ENCODE measurements around the gene FDX2. TPM values are rescaled to one million over a fixed set of nuclear protein-coding genes. Genes with fewer than 3 reads are reported as not detected.

The FDX2 gene
- total and polyA plus RNA-seq, 2 of the 13 experiments (the other 11 are each of a cell fraction or from before 2014, with no cell fraction given): 21.0 to 24.7 TPM

DNA sequence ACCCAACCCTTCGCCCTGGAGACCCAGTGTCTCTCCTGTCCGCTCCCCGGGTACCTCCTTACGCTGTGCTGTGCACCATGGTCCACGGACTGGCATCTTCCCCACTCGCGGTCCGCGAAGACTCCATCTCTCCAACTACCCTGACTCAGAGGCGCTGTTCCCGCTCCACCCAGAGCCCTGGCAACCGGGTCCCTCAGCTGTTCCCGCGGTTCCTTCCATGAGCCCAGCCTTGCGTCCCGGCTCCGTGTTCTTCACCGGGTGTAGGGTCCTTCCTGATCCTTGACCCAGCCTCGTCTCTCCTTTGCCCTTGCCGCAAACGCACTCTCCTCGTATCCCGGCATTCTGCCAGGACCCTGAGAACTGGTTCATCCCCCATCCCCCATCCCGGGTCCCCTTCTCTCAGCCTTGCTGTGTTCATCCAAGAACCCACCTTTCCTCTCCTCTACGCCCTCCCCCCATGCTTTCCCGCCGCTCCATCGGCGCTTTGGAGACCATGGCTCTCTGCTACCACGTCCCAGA lies 25.4 kb downstream of the FDX2 start (continued):
- TF ChIP-seq PCBP1 (IDR thresholded peaks at IDR 0.05; ENCODE audit: borderline replicate concordance, low read depth, low read length) (no peak), ZFP90 (CRISPR knock-in tag; IDR thresholded peaks at IDR 0.05; ENCODE audit: borderline replicate concordance) (0 out of 2 replicates have a peak, but pooled peaks have one; percentile 36), SP1 (IDR thresholded peaks at IDR 0.05) (no peak), SP1 (CRISPR knock-in tag; IDR thresholded peaks at IDR 0.05) (no peak), ZBTB20 (CRISPR knock-in tag; IDR thresholded peaks at IDR 0.05; ENCODE audit: borderline replicate concordance, low read depth) (no peak), ZNF331 (CRISPR knock-in tag; IDR thresholded peaks at IDR 0.05) (no peak), ARNT (IDR thresholded peaks at IDR 0.05) (no peak), ADNP (CRISPR knock-in tag; IDR thresholded peaks at IDR 0.05) (no peak), ATF7 (IDR thresholded peaks at IDR 0.05) (no peak), ATF7 (CRISPR knock-in tag; IDR thresholded peaks at IDR 0.05) (0 out of 2 replicates have a peak, but pooled peaks have one; percentile 58), ONECUT2 (CRISPR knock-in tag; IDR thresholded peaks at IDR 0.05) (no peak), RAD21 (CRISPR knock-in tag; IDR thresholded peaks at IDR 0.05) (no peak), AGO1 (IDR thresholded peaks at IDR 0.05; ENCODE audit: low read depth, low read length, poor library complexity, severe bottlenecking) (peak; percentile 9)
- TF ChIP-seq, protein P1, sequence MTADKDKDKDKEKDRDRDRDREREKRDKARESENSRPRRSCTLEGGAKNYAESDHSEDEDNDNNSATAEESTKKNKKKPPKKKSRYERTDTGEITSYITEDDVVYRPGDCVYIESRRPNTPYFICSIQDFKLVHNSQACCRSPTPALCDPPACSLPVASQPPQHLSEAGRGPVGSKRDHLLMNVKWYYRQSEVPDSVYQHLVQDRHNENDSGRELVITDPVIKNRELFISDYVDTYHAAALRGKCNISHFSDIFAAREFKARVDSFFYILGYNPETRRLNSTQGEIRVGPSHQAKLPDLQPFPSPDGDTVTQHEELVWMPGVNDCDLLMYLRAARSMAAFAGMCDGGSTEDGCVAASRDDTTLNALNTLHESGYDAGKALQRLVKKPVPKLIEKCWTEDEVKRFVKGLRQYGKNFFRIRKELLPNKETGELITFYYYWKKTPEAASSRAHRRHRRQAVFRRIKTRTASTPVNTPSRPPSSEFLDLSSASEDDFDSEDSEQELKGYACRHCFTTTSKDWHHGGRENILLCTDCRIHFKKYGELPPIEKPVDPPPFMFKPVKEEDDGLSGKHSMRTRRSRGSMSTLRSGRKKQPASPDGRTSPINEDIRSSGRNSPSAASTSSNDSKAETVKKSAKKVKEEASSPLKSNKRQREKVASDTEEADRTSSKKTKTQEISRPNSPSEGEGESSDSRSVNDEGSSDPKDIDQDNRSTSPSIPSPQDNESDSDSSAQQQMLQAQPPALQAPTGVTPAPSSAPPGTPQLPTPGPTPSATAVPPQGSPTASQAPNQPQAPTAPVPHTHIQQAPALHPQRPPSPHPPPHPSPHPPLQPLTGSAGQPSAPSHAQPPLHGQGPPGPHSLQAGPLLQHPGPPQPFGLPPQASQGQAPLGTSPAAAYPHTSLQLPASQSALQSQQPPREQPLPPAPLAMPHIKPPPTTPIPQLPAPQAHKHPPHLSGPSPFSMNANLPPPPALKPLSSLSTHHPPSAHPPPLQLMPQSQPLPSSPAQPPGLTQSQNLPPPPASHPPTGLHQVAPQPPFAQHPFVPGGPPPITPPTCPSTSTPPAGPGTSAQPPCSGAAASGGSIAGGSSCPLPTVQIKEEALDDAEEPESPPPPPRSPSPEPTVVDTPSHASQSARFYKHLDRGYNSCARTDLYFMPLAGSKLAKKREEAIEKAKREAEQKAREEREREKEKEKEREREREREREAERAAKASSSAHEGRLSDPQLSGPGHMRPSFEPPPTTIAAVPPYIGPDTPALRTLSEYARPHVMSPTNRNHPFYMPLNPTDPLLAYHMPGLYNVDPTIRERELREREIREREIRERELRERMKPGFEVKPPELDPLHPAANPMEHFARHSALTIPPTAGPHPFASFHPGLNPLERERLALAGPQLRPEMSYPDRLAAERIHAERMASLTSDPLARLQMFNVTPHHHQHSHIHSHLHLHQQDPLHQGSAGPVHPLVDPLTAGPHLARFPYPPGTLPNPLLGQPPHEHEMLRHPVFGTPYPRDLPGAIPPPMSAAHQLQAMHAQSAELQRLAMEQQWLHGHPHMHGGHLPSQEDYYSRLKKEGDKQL (CRISPR knock-in tag; IDR thresholded peaks at IDR 0.05; ENCODE audit: low read depth): no peak
- TF ChIP-seq, protein P2, sequence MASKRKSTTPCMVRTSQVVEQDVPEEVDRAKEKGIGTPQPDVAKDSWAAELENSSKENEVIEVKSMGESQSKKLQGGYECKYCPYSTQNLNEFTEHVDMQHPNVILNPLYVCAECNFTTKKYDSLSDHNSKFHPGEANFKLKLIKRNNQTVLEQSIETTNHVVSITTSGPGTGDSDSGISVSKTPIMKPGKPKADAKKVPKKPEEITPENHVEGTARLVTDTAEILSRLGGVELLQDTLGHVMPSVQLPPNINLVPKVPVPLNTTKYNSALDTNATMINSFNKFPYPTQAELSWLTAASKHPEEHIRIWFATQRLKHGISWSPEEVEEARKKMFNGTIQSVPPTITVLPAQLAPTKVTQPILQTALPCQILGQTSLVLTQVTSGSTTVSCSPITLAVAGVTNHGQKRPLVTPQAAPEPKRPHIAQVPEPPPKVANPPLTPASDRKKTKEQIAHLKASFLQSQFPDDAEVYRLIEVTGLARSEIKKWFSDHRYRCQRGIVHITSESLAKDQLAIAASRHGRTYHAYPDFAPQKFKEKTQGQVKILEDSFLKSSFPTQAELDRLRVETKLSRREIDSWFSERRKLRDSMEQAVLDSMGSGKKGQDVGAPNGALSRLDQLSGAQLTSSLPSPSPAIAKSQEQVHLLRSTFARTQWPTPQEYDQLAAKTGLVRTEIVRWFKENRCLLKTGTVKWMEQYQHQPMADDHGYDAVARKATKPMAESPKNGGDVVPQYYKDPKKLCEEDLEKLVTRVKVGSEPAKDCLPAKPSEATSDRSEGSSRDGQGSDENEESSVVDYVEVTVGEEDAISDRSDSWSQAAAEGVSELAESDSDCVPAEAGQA (IDR thresholded peaks at IDR 0.05; ENCODE audit: low read depth): no peak
- TF ChIP-seq, protein P2 (CRISPR knock-in tag; IDR thresholded peaks at IDR 0.05; ENCODE audit: borderline replicate concordance): no peak
- TF ChIP-seq, protein P3, sequence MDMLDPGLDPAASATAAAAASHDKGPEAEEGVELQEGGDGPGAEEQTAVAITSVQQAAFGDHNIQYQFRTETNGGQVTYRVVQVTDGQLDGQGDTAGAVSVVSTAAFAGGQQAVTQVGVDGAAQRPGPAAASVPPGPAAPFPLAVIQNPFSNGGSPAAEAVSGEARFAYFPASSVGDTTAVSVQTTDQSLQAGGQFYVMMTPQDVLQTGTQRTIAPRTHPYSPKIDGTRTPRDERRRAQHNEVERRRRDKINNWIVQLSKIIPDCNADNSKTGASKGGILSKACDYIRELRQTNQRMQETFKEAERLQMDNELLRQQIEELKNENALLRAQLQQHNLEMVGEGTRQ (IDR thresholded peaks at IDR 0.05; ENCODE audit: low read depth, low read length): no peak
- TF ChIP-seq, protein P3 (CRISPR knock-in tag; IDR thresholded peaks at IDR 0.05; ENCODE audit: borderline replicate concordance): no peak
